CD14-positive monocyte (primary cell): Measurements from ENCODE around the gene C9orf78. TPM values are rescaled to one million over a fixed set of nuclear protein-coding genes. Genes with fewer than 3 reads are reported as not detected.
A peak's percentile ranks its signal among the peaks of the same experiment; 100 is the strongest.

Source experiments
- DNase-seq, 3 donors: peaks; one replicate each; pipeline ENCODE4 v3.0.0-alpha.2; 2011 to 2022
- H2AFZ ChIP-seq: 2 replicates; pipeline ENCODE4 v1.6.0; 2012; ENCODE audit warnings: mild to moderate bottlenecking, low read depth, low read length, inconsistent platforms; ENCODE audit not compliant: insufficient read depth, poor library complexity, severe bottlenecking
- H3K27ac ChIP-seq, 2 donors: 1 replicate in 1 of 2; 2 replicates in 1 of 2; pipeline ENCODE4 v1.5.1; 2012 to 2013; ENCODE audit warnings: low read length in 2 of 2, control low read depth in 1 of 2, inconsistent platforms in 1 of 2, low read depth in 1 of 2, mild to moderate bottlenecking in 1 of 2
- H3K27me3 ChIP-seq, 2 donors: one replicate each; pipeline versions ENCODE4 v1.6.0 to v1.6.1; 2011 to 2013; ENCODE audit warnings: low read length in 2 of 2; ENCODE audit not compliant: control insufficient read depth in 2 of 2, insufficient read depth in 2 of 2
- H3K36me3 ChIP-seq, 2 donors: replicated peaks in 1 of 2; 1 replicate in 1 of 2; 2 replicates in 1 of 2; pipeline versions ENCODE4 v1.5.1 to v1.6.1; 2012 to 2013; ENCODE audit warnings: low read length in 2 of 2, control low read depth in 1 of 2, inconsistent platforms in 1 of 2, mild to moderate bottlenecking in 1 of 2; ENCODE audit not compliant: insufficient read depth in 2 of 2, control insufficient read depth in 1 of 2
- H3K4me1 ChIP-seq, 2 donors: 1 replicate in 1 of 2; 2 replicates in 1 of 2; pipeline versions ENCODE4 v1.5.1 to v1.6.1; 2012 to 2013; ENCODE audit warnings: low read length in 2 of 2, control low read depth in 1 of 2, inconsistent platforms in 1 of 2, mild to moderate bottlenecking in 1 of 2, moderate library complexity in 1 of 2; ENCODE audit not compliant: insufficient read depth in 2 of 2, control insufficient read depth in 1 of 2
- H3K4me2 ChIP-seq: replicated peaks from 2 replicates; pipeline ENCODE3; 2012; ENCODE audit warnings: low read length, moderate library complexity, mild to moderate bottlenecking; ENCODE audit not compliant: poor library complexity, severe bottlenecking; ENCODE audit errors: extremely low read depth
- H3K4me3 ChIP-seq, 3 experiments: fragments of 200-600 bp in 1 of 3; sonication (generic) in 1 of 3; replicated peaks in 1 of 3; 1 replicate in 2 of 3; 2 replicates in 1 of 3; pipeline ENCODE4 v1.5.1; 2011 to 2013; ENCODE audit warnings: low read length in 3 of 3, mild to moderate bottlenecking in 3 of 3, control low read depth in 2 of 3, low read depth in 2 of 3, inconsistent platforms in 1 of 3, moderate library complexity in 1 of 3
- H3K79me2 ChIP-seq: 2 replicates; pipeline ENCODE4 v1.6.0; 2012; ENCODE audit warnings: mild to moderate bottlenecking, control low read depth, inconsistent platforms, low read length, moderate library complexity; ENCODE audit not compliant: insufficient read depth
- H3K9ac ChIP-seq: 2 replicates; pipeline ENCODE4 v1.6.0; 2017; ENCODE audit warnings: low read length, mild to moderate bottlenecking; ENCODE audit not compliant: insufficient read depth, poor library complexity, severe bottlenecking
- H3K9me3 ChIP-seq, 2 donors: replicated peaks in 1 of 2; 1 replicate in 1 of 2; 2 replicates in 1 of 2; pipeline versions ENCODE4 v1.5.1 to v1.6.1; 2012 to 2013; ENCODE audit warnings: low read length in 2 of 2, control low read depth in 1 of 2; ENCODE audit not compliant: control insufficient read depth in 1 of 2, insufficient read depth in 1 of 2
- H4K20me1 ChIP-seq: 2 replicates; pipeline ENCODE4 v1.6.0; 2012; ENCODE audit warnings: mild to moderate bottlenecking, low read length, control low read depth, moderate library complexity; ENCODE audit not compliant: insufficient read depth
- H3K27ac Mint-ChIP-seq, 7 donors: one replicate each; pipeline ENCODE4 v1.8.0; 2020; ENCODE audit warnings: mild to moderate bottlenecking in 7 of 7, mixed read lengths in 7 of 7, moderate library complexity in 6 of 7, inconsistent platforms in 2 of 7
- H3K27me3 Mint-ChIP-seq, 3 donors: one replicate each; pipeline ENCODE4 v1.8.0; 2021 to 2022; ENCODE audit warnings: low read depth in 3 of 3, mild to moderate bottlenecking in 3 of 3, mixed read lengths in 3 of 3, moderate library complexity in 3 of 3, inconsistent platforms in 1 of 3
- H3K36me3 Mint-ChIP-seq, 2 donors: one replicate each; pipeline ENCODE4 v1.8.0; 2020; ENCODE audit warnings: mixed read lengths in 2 of 2, inconsistent platforms in 1 of 2, mild to moderate bottlenecking in 1 of 2
- H3K4me1 Mint-ChIP-seq: one replicate; pipeline ENCODE4 v1.8.0; 2020; ENCODE audit warnings: mild to moderate bottlenecking, mixed read lengths
- H3K4me3 Mint-ChIP-seq, 2 donors: one replicate each; pipeline ENCODE4 v1.8.0; 2020; ENCODE audit warnings: mild to moderate bottlenecking in 2 of 2, mixed read lengths in 2 of 2, moderate library complexity in 1 of 2
- H3K9me3 Mint-ChIP-seq, 7 donors: one replicate each; pipeline ENCODE4 v1.8.0; 2020 to 2022; ENCODE audit warnings: mixed read lengths in 7 of 7, mild to moderate bottlenecking in 6 of 7, moderate library complexity in 6 of 7, inconsistent platforms in 2 of 7
- WGBS: methylation state at CpG from one replicate; pipeline ENCODE4 v1.1.5; 2013; ENCODE audit warnings: missing lambda C conversion rate; ENCODE audit not compliant: insufficient coverage; 5-methylcytosine and 5-hydroxymethylcytosine counted together
- intact Hi-C, 2 donors: fragments of 100-400 bp; cut with micrococcal nuclease; formaldehyde crosslinking; loops; one replicate each; pipeline versions ENCODE4 v1.15.0 to v1.15.1; 2023
- polyA plus RNA-seq, 3 donors: library from polyadenylated mRNA; depleted of rRNA in 1 of 3; unstranded in 2 of 3; stranded (reverse) in 1 of 3; fragments of 300-500 nt in 2 of 3; fragments of >200 nt in 1 of 3; fragmentation: Illumina TruSeq in 2 of 3; gene quantifications; 1 replicate in 2 of 3; 2 replicates in 1 of 3; pipeline ENCODE4 v1.2.3, GENCODE V29; 2012 to 2021
- TF ChIP-seq, protein P1 (sequence below): fragments of 200-600 bp; IDR thresholded peaks from one replicate; pipeline ENCODE4 v1.8.0; 2022; ENCODE audit warnings: antibody characterized with exemption, mild to moderate bottlenecking

C9orf78 gene
- polyA plus RNA-seq, 3 donors: 53.3 to 82.4 (median 65.5) TPM

DNA sequence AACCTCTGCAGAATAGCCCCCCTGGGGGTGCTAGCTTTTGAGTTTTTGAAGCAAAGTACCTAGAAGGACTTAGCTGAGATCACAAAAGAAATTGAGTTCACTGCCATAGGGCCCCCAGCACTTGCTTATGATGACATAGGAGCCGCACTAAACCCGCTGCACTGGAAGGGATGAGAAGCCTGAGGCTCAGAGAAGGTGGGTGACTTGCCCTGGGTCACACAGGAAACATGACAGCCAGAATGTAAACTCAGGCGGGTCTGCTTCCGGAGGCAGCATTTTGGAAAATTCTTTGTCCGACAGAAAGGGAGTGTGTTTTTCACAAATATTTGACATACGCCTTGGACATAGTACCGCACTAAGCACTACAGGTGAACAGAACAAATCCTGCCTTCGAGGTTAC, 40.5 kb downstream of the C9orf78 start:
- H3K4me3 ChIP-seq: no peak overlapping the region
- H3K27ac ChIP-seq: no peak overlapping the region
- H4K20me1 ChIP-seq: no peaks in the 10 kb centered on the region
- peaks cover 14 to 21% (median 18%) of the 10 kb centered on the region in 3 donors for H3K27me3 Mint-ChIP-seq
- H3K4me1 ChIP-seq: peaks cover 0 to 4% of the 10 kb centered on the region in 2 donors
- DNase-seq: no peak
- no peaks in the 10 kb centered on the region for H3K79me2 ChIP-seq
- no peaks in the 10 kb centered on the region for H3K9me3 Mint-ChIP-seq
- intact Hi-C loops: loop anchor here (5.0 kb wide), 1 partner anchor 152 kb away; the partner anchor contains the start of gene ASB6 (in 2 of the 2)
- no peak overlapping the region for H3K4me3 Mint-ChIP-seq
- no peak overlapping the region for H3K27ac Mint-ChIP-seq
- no peak overlapping the region for H2AFZ ChIP-seq
- H3K36me3 ChIP-seq: no peaks in the 10 kb centered on the region
- peaks cover 3% of the 10 kb centered on the region for H3K4me1 Mint-ChIP-seq
- H3K9me3 ChIP-seq: no peaks in the 10 kb centered on the region
- no peaks in the 10 kb centered on the region for H3K27me3 ChIP-seq
- WGBS: 96% methylated on average over 8 of the region's 8 CpGs
- TF ChIP-seq, protein P1, sequence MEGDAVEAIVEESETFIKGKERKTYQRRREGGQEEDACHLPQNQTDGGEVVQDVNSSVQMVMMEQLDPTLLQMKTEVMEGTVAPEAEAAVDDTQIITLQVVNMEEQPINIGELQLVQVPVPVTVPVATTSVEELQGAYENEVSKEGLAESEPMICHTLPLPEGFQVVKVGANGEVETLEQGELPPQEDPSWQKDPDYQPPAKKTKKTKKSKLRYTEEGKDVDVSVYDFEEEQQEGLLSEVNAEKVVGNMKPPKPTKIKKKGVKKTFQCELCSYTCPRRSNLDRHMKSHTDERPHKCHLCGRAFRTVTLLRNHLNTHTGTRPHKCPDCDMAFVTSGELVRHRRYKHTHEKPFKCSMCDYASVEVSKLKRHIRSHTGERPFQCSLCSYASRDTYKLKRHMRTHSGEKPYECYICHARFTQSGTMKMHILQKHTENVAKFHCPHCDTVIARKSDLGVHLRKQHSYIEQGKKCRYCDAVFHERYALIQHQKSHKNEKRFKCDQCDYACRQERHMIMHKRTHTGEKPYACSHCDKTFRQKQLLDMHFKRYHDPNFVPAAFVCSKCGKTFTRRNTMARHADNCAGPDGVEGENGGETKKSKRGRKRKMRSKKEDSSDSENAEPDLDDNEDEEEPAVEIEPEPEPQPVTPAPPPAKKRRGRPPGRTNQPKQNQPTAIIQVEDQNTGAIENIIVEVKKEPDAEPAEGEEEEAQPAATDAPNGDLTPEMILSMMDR: no peak
- no peak overlapping the region for H3K4me2 ChIP-seq
- H3K36me3 Mint-ChIP-seq: no peaks in the 10 kb centered on the region
- H3K9ac ChIP-seq: no peak overlapping the region

DNA sequence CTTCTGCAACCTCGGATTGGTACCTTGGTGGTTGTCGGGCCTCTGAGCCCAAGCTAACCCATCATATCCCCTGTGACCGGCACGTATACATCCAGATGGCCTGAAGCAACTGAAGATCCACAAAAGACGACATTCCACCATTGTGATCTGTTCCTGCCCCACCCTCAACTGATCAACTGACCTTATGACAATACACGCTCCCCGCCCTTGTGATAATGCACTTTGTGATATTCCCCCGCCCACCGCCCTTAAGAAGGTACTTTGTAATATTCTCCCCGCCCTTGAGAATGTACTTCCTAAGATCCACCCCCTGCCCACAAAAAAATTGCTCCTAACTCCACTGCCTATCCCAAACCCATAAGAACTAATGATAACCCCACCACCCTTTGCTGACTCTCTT, 48.6 kb downstream of the C9orf78 start:
- Histone ChIP-seq H3K9me3 (no peaks in the 10 kb centered on the region), H3K27ac (no peak overlapping the region), H4K20me1 (no peaks in the 10 kb centered on the region), H3K36me3 (no peaks in the 10 kb centered on the region), H2AFZ (no peak overlapping the region), H3K4me3 (no peak overlapping the region), H3K27me3 (no peaks in the 10 kb centered on the region), H3K79me2 (no peaks in the 10 kb centered on the region), H3K9ac (no peak overlapping the region), H3K4me1 (peaks cover 4 to 10% of the 10 kb centered on the region in 2 donors), H3K4me2 (no peak overlapping the region)
- DNase-seq: no peak
- Mint-ChIP-seq H3K4me1 (peaks cover 12% of the 10 kb centered on the region), H3K36me3 (no peaks in the 10 kb centered on the region), H3K4me3 (peak overlapping the region in 1 of 2 donors; percentile 16), H3K27ac (no peak overlapping the region), H3K9me3 (peaks cover 0 to 1% (median 0%) of the 10 kb centered on the region in 7 donors), H3K27me3 (peaks cover 12 to 24% (median 22%) of the 10 kb centered on the region in 3 donors)
- WGBS: 93% methylated on average over 10 of the region's 10 CpGs
- TF ChIP-seq, protein P1: no peak
- intact Hi-C loops: loop anchor here (10.0 kb wide), 1 partner anchor 652 kb away; no protein-coding TSS in a partner anchor
